ENCODE measurements around the gene RAD51B.

RAD51B gene

GRCh38 chr14:68634874-68635595, 815.5 kb downstream of the RAD51B start:
- DNase-seq, result no peak

DNA sequence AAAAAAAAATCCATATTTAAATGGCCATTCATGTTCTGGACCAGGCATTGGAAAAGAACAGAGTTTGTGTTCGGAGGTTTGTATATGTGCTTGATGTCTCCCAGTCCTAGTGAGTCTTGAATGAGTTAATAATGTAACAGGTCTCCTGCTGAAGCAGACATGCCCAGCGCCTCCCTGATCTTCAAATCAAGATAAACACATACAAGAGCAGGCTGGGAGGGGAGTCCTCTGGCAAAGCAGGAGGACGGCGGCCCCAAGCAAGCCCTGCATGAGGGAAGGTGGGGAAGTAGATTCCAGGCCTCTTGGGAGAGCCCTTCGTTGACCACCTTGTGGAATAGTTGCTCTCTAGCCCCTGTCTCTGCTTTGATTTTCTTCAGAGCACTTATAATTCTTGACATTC, 817.0 kb downstream of the RAD51B start:
- no peak for DNase-seq

- DNase-seq, result no peak
Observed at GRCh38 chr14:68637106-68638021, 817.8 kb downstream of the RAD51B start.

GRCh38 chr14:68638141-68638999, 818.8 kb downstream of the RAD51B start:
- DNase-seq, result no peak

DNA sequence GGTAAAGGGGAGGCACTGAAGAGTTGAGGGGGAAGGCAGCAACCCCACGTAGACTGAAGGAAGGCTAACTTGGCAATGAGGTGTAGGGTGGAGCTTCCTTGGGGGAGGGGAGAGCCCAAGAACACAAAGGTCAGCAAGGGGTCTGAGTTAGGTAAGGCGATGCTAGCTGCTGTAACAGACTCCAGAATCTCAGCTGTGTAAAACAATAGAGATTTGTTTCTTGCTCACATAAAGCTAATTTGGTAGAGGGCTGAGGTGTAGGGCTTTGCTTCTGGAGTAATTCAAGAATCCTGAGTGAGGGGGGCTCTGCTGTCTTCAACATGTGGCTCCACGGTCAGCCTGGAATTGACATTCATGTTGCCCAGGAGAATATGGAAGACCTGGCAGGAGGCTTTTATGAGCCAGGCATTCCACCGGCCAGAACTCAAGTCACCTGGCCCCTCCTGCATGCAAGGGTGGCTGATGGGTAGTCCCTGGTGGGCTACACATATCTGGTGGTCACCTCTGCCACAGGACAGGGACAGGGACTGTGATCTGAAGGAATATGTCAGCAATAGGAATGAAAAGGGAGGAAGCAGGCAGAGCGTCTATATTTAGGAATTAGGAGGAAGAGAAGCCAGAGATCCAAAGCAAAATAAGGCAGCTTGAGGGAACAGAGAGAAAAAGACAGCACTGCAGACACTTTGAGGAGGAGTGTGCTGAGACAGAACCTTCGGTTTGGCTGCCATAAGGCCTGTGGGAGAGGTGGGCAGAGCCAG, 819.6 kb downstream of the RAD51B start:
- no peak for DNase-seq

- DNase-seq, result no peak
Observed at GRCh38 chr14:68639758-68640574, 820.4 kb downstream of the RAD51B start.

DNA sequence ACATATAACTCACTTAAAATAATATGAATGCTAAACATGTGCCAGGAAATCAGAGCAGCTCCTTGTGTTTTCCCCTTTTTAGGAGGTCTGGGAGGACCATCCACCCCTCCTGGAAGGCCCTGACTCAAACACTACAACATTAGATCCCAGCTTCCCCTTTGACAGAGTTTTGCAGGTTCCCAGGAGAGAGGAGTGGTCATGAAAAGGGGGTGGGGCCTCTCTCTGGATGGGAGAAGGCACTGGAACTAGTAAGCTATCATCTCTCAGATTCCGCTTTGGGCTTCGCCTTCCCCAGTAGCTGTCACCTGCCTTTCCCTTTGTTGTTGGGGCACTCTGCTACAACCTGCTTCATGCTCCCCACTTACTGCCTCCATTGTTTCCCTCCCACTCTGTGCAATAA, 824.1 kb downstream of the RAD51B start:
- DNase-seq, result no peak

- no peak for DNase-seq
Observed at GRCh38 chr14:68644101-68644500, 824.5 kb downstream of the RAD51B start.

DNA sequence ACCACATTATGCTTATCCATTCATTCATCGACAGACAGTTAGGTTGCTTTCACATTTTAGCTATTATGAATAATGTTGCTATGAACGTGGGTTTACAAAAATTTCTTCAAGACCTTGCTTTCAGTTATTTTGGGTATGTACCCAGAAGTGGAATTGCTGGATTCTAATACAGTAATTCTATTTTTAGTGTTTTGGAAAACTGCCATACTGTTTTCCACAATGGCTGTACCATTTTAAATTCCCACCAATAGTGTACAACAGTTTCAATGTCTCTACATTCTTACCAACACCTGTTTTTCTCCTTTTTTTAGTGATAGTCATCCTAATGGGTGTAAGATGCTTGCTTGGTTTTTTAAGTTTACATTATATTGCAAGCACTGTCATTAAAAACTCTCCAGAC, 825.8 kb downstream of the RAD51B start:
- no peak for DNase-seq

DNA sequence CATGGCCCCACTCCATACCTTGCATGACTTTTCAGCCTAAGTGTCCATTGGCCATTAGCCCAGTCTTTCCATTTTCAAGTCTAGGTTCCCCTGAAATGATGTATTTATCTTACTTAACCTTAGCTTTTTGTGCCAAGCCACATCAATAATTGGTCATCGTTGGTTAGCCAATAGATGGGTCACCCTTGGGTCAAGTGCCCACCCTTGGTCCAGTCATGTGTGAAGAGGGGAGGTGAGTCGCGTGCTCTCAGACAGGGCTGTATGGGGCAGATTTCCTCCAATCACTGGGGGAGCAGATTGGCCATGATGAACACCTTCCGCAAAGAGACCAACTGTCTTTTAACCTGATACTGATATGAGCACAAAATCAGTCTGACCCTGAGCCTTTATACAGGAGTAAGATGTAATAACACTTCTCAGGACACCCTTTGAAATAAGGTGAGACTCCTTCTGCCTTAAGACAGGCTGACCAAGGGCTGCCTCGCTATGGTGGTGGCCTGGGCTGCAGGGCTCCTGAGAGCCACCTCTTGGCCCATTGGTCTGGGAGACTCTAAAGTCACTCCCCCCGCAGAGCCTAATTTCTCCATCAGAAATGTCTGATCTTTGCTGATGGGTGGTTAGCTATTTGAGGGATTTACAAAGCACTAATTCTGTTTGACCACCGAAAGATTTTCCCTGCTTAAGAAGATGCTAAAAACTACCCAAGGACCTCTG, 830.1 kb downstream of the RAD51B start:
- DNase-seq, result no peak

GRCh38 chr14:68650404-68650994, 830.9 kb downstream of the RAD51B start:
- no peak for DNase-seq

DNA sequence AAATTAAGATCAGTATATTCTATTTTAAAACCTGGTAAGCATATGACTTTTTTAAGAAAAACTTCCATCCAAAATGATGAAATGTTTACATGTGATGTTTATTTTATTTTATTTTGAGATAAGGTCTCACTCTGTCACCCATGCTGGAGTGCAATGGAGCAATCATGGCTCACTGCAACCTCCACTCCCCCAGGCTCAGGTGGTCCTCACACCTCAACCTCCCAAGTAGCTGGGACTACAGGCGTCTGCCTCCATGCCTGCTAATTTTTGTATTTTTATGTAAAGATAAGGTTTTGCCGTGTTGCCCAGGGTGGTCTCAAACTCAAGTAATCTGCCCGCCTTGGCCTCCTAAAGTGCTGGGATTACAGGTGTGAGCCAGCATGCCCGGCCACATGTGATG, 831.5 kb downstream of the RAD51B start:
- no peak for DNase-seq

- no peak for DNase-seq
Observed at GRCh38 chr14:68651652-68652432, 832.3 kb downstream of the RAD51B start.

GRCh38 chr14:68652433-68652690, 832.8 kb downstream of the RAD51B start:
- no peak for DNase-seq

- DNase-seq, result no peak
Observed at GRCh38 chr14:68653108-68653507, 833.5 kb downstream of the RAD51B start.

- DNase-seq, result no peak
Observed at GRCh38 chr14:68653804-68654203, 834.2 kb downstream of the RAD51B start.

DNA sequence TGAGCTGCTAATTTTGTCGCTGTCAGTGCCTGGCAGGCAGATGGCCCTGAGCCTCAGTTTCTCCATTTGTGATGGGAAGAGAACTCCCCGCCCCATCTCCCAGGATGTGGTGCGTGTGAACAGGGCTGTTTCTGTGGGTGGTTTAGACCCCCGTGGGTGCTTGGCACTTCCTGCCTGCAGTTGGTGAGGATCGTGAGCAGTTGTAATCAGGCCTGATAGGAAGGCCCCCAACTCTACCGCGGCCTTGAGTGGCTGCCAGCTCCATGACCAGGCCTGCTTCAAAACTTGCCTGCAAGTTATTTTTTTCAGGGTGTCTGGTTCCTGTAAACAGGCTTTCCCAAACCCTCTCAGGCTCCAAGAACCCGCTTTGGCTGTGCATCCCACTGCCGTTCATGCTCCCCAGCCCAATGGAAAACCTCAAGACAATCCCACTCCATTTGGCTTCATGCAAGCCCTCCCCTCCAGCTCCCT, 834.9 kb downstream of the RAD51B start:
- no peak for DNase-seq

DNA sequence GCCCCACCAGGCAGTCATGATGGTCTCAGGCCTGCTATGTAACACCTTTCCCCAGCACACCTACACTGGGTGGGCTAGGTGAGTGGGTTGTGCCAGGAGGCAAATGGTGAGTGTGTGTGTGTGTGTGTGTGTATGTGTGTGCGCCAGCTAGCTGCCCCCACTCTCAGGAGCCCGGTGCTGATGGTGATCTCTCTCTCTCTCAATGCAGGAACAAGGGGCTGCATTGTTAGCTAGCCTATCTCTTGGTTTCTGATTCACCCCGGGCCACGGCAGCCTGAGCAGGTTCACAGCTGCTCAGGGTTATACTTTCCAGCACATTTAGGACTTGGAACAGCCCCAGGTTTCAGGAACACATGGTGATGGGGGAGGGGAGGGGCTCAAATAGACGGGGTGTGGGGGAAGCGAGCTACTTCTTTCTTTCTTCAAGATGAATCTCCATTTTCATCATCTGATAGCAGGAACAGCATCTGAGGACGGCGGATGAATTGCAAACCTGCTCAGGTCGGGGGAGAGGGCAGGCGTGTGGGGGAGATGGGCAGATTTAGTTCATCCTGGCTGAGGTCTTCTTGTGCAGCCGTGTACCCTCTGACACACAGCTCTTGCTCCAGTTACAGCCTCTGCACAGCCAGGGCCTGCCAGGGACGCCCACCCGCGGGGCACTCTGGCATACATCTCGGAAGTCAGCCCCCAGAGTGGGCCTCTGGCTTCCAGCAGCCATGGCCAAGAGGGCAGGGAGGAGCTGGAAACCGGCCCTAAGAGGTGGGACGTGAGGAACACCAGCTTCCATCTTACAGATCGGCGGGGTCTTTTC, 835.6 kb downstream of the RAD51B start:
- peak; percentile 81 for DNase-seq

- no peak for DNase-seq
Observed at GRCh38 chr14:68655911-68656316, 836.3 kb downstream of the RAD51B start.
